Measurements from ENCODE around the gene ZNF576. TPM values are rescaled to one million over a fixed set of nuclear protein-coding genes. Genes with fewer than 3 reads are reported as not detected.
"Not testable (repeated sequence)": the region's sequence is repeated elsewhere in the genome, so short reads cannot be mapped to it uniquely, and the experiment has no call there.

Gene ZNF576
- total and polyA plus RNA-seq, 9 of the 15 experiments (the other 6 are each of a cell fraction or from before 2014, with no cell fraction given) = 6.8 to 18.2 (median 12.2) TPM

GRCh38 chr19:43584484-43584883 is 11.9 kb upstream of the ZNF576 start (continued):
- TF ChIP-seq FOXJ2 (tag; IDR thresholded peaks at IDR 0.05) = no peak
- no peak for TF ChIP-seq TCF7 (IDR thresholded peaks at IDR 0.05; ENCODE audit: borderline replicate concordance)

GRCh38 chr19:43586346-43586745 is 10.0 kb upstream of the ZNF576 start:
- H2AFZ ChIP-seq (ENCODE audit: low read depth, low read length) = no peak overlapping the region
- H3K9me1 ChIP-seq (ENCODE audit: control insufficient read depth, insufficient read depth, low read length) = no peaks in the 10 kb centered on the region
- H3K27me3 ChIP-seq (ENCODE audit: control insufficient read depth in 2 of 2, insufficient read depth in 2 of 2, low read length in 2 of 2) = no peaks in the 10 kb centered on the region
- intact Hi-C loops (cut with micrococcal nuclease) = no loop called here
- no peak for FAIRE-seq
- H3K36me3 ChIP-seq (ENCODE audit: control insufficient read depth, insufficient read depth, low read length) = 0 out of 3 replicates have a peak, but pooled peaks cover 4% of the 10 kb centered on the region
- H3K9me3 ChIP-seq (replicated peaks; ENCODE audit: control insufficient read depth, insufficient read depth, low read depth, low read length) = no peaks in the 10 kb centered on the region
- no peak overlapping the region for H3K9ac ChIP-seq (ENCODE audit: insufficient read depth in 1 of 2, low read depth in 2 of 2, low read length in 2 of 2)
- BruUV-seq (replicated peaks) = no TSS peak
- H3K27ac ChIP-seq (ENCODE audit: extremely low read depth, low read depth, low read length) = no peak overlapping the region
- ChIA-PET CTCF (ENCODE audit: low intra/inter-chr PET ratio) (no interaction called here), POLR2A (no interaction called here)
- ATAC-seq = no peak
- in situ Hi-C loops (cut with MboI) = no loop called here
- H3K4me2 ChIP-seq (ENCODE audit: insufficient read depth, low read length) = no peak overlapping the region
- no peaks in the 10 kb centered on the region for H3K79me2 ChIP-seq (ENCODE audit: control insufficient read depth, insufficient read depth, low read length)
- no peak for DNase-seq (ENCODE audit: extremely low read depth in 1 of 4, low spot score in 3 of 4)
- H3K4me1 ChIP-seq (replicated peaks in 1 of 2; ENCODE audit: control insufficient read depth in 2 of 2, insufficient read depth in 2 of 2, low read length in 2 of 2) = peaks cover 3 to 7% of the 10 kb centered on the region in 2 experiments; a peak in 4 of 5 replicates
- WGBS (ENCODE audit: insufficient coverage, low coverage, missing lambda C conversion rate) = 36% methylated on average over 2 of the region's 2 CpGs
- no peak for TF ChIP-seq DEAF1 (CRISPR knock-in tag; IDR thresholded peaks at IDR 0.05)
- TF ChIP-seq BCL6 (CRISPR knock-in tag; IDR thresholded peaks at IDR 0.05) = no peak
- no peak for TF ChIP-seq U2AF1 (optimal IDR thresholded peaks at IDR 0.05; ENCODE audit: low read depth, low read length)
- no peak for TF ChIP-seq TCF15 (CRISPR knock-in tag; IDR thresholded peaks at IDR 0.05)
- TF ChIP-seq CREB3L1 (IDR thresholded peaks at IDR 0.05; ENCODE audit: borderline replicate concordance, low read depth) = no peak
- no peak for TF ChIP-seq PCBP1 (IDR thresholded peaks at IDR 0.05; ENCODE audit: low read depth, low read length, poor library complexity, severe bottlenecking)
- no peak for TF ChIP-seq ZNF707 (CRISPR knock-in tag; conservative IDR thresholded peaks at IDR 0.05)
- no peak for TF ChIP-seq NFE2 (IDR thresholded peaks at IDR 0.05; ENCODE audit: low read depth)
- TF ChIP-seq CHD4 (IDR thresholded peaks at IDR 0.05; ENCODE audit: insufficient read depth, insufficient replicate concordance, low read depth, low read length, poor library complexity, severe bottlenecking) = no peak
- H3K4me3 ChIP-seq = no peak overlapping the region
- no peaks in the 10 kb centered on the region for H4K20me1 ChIP-seq (replicated peaks; ENCODE audit: control insufficient read depth, insufficient read depth, low read length)

- H3K4me3 ChIP-seq; ATAC-seq; H3K4me2 ChIP-seq (ENCODE audit: insufficient read depth, low read length); DNase-seq (ENCODE audit: extremely low read depth in 1 of 4, low spot score in 3 of 4); H3K36me3 ChIP-seq (ENCODE audit: control insufficient read depth, insufficient read depth, low read length); H3K9ac ChIP-seq (ENCODE audit: insufficient read depth in 1 of 2, low read depth in 2 of 2, low read length in 2 of 2); POLR2A ChIA-PET; H3K79me2 ChIP-seq (ENCODE audit: control insufficient read depth, insufficient read depth, low read length); H3K27me3 ChIP-seq (ENCODE audit: control insufficient read depth in 2 of 2, insufficient read depth in 2 of 2, low read length in 2 of 2); H3K9me3 ChIP-seq (replicated peaks; ENCODE audit: control insufficient read depth, insufficient read depth, low read depth, low read length); in situ Hi-C loops (cut with MboI); H2AFZ ChIP-seq (ENCODE audit: low read depth, low read length); intact Hi-C loops (cut with micrococcal nuclease); H4K20me1 ChIP-seq (replicated peaks; ENCODE audit: control insufficient read depth, insufficient read depth, low read length); H3K4me1 ChIP-seq (replicated peaks in 1 of 2; ENCODE audit: control insufficient read depth in 2 of 2, insufficient read depth in 2 of 2, low read length in 2 of 2); BruUV-seq (replicated peaks); FAIRE-seq; H3K27ac ChIP-seq (ENCODE audit: extremely low read depth, low read depth, low read length); H3K9me1 ChIP-seq (ENCODE audit: control insufficient read depth, insufficient read depth, low read length); CTCF ChIA-PET (ENCODE audit: low intra/inter-chr PET ratio): not testable (repeated sequence)
- whole genome bisulfite sequencing (ENCODE audit: insufficient coverage, low coverage, missing lambda C conversion rate) = 80% methylated on average over 3 of the region's 3 CpGs
Measured at GRCh38 chr19:43587029-43587428, 9.4 kb upstream of the ZNF576 start.
